ENCODE results near the gene U2AF1L4.

Gene U2AF1L4

DNA sequence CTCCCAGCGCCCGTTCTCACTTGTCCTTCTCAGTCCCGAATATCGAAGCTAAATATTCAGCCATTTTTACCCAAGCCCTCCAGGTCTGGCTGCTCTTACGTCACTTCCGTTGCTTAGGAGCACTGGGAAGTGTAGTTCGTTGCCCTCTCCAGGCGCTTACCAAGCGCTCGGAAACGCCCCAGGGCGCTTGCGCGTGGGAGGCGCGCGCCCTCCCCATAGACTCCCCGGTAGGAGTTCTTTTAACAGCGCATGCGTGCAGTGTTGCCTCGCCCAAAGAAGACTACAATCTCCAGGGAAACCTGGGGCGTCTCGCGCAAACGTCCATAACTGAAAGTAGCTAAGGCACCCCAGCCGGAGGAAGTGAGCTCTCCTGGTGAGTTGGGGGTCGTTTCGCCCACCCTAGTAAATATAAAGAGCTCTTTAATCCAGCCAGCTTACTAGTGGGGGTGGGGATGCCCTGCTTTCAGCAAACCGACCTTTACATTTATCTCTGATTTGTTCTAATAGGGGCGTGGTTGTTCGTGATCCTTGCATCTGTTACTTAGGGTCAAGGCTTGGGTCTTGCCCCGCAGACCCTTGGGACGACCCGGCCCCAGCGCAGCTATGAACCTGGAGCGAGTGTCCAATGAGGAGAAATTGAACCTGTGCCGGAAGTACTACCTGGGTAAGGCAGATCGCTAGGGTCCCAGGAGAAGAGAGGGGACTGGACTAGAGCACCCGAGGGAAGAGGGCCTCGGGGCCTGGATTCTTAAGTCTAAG, at the start of gene U2AF1L4, which contains the start of gene PSENEN:
Gene U2AF1L4, minus strand, starts transcription at position 91 of the 759 bp plus-strand sequence. Its CDS starts 27 bp downstream, at position 64.
Gene PSENEN, plus strand, starts transcription at position 324 of the 759 bp plus-strand sequence. Its CDS starts 280 bp downstream, at position 604.
- peak; percentile 90 for DNase-seq (ENCODE audit: low read depth, low spot score)

DNA sequence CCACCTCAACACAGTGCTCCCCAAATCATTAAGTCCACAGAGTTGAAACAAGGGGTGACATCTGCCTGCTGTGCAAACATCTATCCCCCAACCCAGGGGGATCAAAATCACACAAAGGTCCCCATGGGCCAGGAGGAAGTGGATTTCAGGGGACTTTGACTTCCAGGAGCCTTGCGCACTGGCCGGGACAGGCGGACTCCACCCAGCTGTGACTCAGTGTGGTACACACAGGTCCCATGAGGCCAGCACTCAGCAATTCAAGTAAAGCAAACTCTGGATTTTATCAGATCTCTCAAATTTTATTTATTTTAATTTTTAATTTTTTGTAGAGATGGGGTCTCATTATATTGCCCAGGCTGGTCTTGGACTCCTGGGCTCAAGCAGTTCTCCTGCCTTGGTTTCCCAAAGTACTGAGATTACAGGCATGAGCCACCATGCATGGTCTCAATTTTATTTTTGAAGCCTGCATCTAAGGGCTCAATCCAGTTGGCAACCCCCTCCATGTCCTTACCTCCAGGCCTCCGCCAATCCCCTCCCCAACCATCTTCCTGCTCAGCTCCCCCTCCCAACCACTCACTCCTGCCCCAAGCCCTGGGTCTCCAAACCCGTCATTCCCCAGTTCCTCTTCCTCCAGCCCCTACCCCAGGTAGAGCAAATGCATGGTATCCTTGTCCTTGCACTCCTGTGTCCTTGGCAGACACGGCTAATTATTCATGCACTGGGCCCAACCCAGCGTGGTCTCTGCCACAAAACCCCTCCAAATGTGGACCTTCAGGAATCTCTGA, 48.4 kb upstream of the U2AF1L4 start:
- no peak for DNase-seq (ENCODE audit: low read depth, low spot score)

DNA sequence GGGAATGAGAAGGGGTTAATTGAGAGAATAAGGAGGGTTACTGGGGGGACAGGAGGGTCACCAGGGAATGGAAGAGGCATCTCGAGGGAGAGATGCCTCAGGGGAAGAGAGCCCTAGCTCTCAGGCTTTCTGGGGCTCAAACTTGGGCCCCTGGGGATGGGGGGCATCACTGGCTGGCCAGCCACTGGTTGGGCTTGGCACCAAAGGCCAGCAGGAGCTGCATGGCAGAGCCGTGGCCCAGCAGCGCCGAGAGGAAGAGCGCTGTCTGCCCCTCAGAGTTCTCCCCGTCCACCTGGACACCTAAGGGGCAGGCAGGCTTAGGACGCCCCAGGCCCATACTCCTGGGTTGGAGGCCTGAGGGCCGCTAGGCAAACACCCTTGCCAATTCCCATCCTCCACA, 47.7 kb upstream of the U2AF1L4 start:
- no peak for DNase-seq (ENCODE audit: low read depth, low spot score)

DNA sequence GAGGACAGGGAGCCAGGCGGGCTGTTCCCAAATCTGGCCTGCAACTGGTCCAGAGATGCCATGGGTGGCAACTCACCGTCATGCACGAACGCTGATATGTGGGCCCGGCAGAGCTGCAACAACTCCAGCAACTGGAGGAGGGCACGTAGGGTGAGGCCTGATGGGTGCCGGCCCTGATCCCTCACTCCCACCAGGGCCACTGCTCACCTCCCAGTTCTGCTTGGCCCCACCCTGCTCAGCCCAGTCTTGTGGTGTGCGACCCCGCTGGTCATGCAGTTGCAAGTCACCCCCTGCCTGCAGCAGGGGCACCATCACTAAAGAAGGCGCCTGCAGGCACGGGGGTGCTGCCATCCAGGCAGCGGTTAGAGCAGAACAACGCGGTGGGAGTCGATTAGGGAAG, 47.1 kb upstream of the U2AF1L4 start:
- DNase-seq (ENCODE audit: low read depth, low spot score): no peak

GRCh38 chr19:35791814-35792279, 46.6 kb upstream of the U2AF1L4 start:
- no peak for DNase-seq (ENCODE audit: low read depth, low spot score)

GRCh38 chr19:35790981-35791813, 46.0 kb upstream of the U2AF1L4 start:
- no peak for DNase-seq (ENCODE audit: low read depth, low spot score)

DNA sequence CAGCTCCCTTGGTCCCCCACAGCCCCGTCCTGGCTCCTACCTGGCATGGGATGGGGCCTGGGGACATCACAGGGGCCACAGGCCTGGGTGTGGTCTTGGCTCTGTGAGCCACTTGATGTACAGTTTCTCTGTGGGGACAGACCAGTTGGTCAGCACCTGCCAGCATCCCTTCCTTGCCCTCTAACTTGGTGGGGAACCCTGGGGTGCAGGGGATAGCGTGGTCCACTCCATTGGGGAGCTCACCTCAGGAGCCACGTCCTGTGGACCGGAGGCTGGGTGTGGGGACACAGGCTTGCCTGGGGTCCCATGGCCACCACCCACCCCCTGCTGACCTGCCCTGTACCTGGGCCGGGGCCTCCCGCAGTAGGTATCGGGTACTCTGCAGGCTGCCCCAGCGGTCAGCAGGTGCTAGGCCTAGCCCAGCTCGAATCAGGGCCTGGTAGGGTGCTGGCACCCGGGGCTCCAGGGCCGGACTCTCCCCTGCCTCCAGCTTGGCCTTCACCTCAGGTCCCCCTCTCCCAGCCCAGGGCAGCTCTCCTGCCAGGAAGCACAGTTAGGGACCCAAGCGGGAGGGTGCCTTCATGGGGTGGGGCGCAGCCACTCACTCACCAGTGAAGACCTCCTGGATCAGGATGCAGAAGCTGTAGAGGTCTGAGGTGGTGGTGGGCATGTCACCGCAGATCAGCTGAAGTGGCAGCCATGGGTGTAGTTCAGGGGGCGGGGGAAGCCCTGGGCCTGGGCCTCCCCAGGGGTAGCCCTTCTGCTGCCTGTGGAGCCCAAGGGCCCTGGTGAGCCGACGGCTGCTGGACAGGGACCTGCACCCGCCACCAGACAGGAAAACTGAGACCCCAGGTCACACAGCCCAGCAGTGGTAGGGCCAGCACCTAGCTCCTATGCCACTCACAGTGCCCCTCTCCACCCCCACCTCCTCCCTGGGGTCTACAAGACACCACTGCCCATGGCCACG, 45.0 kb upstream of the U2AF1L4 start:
- no peak for DNase-seq (ENCODE audit: low read depth, low spot score)

DNA sequence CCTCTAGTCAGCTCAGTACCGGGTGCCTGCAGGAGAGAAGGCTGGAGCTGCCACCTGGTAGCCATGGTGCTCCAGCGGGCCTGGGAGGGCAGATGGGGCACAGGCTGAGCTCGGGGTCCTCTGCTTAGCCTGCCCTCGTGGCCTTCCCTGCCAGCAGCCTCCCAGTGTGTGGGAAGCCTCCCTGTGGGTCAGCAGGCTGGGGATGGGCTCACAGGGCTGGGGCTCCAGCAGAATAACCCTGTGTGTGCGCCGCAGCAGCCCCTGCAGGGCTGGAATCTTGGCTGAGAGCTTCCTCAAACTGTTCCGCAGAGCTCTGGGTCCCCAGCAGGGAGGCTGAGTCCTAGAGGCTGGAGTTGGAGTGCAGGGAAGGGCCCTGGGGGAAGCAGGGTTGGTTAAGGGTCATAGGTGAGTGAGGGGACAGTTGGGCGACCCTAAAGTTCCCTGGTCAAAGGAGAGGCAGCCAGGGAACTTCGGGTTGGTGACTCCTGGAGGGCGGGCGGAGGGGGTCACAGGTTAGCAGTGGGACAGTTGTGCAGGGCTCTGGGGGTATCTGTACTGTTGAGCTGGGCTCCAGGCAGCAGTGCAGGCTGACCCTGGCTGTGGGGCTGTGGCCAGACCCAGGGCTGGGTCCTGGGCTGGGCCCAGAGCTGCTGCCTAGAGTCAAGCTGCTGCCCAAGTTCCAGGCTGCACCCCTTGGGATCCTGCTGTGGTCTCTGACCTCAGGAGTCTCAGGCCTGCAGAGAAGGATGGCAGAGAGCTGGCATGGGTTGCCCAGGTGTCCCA, 44.2 kb upstream of the U2AF1L4 start:
- DNase-seq (ENCODE audit: low read depth, low spot score): no peak

GRCh38 chr19:35788205-35788960, 43.2 kb upstream of the U2AF1L4 start:
- DNase-seq (ENCODE audit: low read depth, low spot score): no peak

- DNase-seq (ENCODE audit: low read depth, low spot score): no peak
Observed at GRCh38 chr19:35787227-35787799, 42.1 kb upstream of the U2AF1L4 start.

DNA sequence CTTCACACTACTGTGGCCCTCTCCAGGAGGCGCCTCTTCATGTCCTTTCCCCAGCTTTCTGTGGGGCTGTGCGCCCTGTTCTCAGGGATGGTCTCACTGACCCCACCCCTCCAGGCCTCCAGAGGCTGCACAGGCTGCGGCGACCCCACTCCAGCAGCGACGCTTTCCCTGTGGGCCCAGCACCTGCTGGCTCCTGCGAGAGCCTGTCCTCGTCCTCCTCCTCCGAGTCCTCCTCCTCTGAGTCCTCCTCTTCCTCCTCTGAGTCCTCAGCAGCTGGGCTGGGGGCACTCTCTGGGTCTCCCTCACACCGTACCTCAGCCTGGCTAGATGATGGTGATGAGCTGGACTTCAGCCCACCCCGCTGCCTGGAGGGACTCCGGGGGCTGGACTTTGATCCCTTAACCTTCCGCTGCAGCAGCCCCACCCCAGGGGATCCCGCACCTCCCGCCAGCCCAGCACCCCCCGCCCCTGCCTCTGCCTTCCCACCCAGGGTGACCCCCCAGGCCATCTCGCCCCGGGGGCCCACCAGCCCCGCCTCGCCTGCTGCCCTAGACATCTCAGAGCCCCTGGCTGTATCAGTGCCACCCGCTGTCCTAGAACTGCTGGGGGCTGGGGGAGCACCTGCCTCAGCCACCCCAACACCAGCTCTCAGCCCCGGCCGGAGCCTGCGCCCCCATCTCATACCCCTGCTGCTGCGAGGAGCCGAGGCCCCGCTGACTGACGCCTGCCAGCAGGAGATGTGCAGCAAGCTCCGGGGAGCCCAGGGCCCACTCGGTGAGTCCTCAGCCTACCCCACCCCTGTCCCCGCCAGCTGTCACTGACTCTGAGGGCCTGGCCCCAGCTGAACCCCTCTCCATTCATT, 41.3 kb upstream of the U2AF1L4 start:
- no peak for DNase-seq (ENCODE audit: low read depth, low spot score)

- DNase-seq (ENCODE audit: low read depth, low spot score): no peak
Observed at GRCh38 chr19:35785339-35785627, 40.1 kb upstream of the U2AF1L4 start.

- no peak for DNase-seq (ENCODE audit: low read depth, low spot score)
Observed at GRCh38 chr19:35784503-35785338, 39.5 kb upstream of the U2AF1L4 start.

DNA sequence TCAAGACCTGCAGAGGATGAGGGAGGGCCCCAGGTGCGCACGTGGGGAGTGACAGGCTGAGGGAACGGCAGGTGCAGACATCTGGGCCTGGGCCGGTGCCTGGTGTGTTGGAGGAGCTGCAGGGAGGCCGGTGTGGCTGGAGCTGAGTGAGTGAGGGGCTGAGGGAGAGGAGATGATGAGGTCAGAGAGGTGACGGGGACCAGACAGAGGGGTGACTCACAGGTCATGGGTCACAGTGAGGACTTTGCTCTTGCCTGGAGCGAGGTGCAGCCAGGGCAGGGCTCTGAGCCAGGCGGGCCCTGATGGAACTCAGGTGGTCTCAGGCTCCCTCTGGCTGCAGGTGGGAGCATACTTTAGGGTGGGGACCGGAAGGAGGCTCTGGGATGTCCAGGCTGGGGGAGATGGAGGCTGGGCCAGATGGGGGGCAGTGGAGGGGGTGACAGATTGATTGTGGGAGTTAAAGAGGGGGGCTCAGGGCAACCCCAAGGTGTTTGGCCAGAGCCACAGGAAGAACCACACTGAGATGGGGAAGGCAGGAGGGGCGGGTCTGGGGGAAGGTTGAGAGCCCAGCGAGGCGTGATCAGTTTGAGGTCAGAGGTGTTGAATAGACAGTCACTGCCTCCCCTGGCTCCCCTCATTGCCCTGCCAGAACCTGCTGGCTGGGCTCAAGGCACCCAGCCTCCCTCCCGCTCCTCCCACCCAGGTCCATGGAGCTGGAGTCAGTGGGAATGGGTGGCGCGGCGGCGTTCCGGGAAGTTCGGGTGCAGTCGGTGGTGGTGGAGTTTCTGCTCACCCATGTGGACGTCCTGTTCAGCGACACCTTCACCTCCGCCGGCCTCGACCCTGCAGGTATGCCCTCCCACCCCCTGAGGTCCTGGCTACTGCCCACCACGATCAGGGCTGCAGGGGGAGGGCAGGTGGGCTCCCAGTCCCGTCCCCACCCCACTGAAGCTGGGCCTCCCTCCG, 38.5 kb upstream of the U2AF1L4 start:
- DNase-seq (ENCODE audit: low read depth, low spot score): no peak

- DNase-seq (ENCODE audit: low read depth, low spot score): no peak
Observed at GRCh38 chr19:35782589-35782988, 37.4 kb upstream of the U2AF1L4 start.

GRCh38 chr19:35781650-35782049, 36.4 kb upstream of the U2AF1L4 start:
- DNase-seq (ENCODE audit: low read depth, low spot score): no peak

Measured in activated naive CD8-positive, alpha-beta T cell treated with anti-CD3 and anti-CD28 coated beads, Interleukin-2, amount 50 U/mL, for 16 hours (primary cell).